Neural progenitor cell (in vitro differentiated cells): ENCODE data around the gene SLC3A2. TPM values are rescaled to one million over a fixed set of nuclear protein-coding genes. Genes with fewer than 3 reads are reported as not detected.

Experiments
- DNase-seq: peaks from one replicate; pipeline ENCODE4 v3.0.0-alpha.2; 2016; ENCODE audit warnings: low spot score
- H2AFZ ChIP-seq: fragments of 200-600 bp; sonication (generic); replicated peaks from 2 replicates; pipeline ENCODE4 v1.6.1; 2016; ENCODE audit warnings: antibody characterized with exemption
- H3F3A ChIP-seq: fragments of 200-600 bp; sonication (generic); 2 replicates; pipeline ENCODE4 v1.6.1; 2016; ENCODE audit warnings: antibody characterized with exemption, low read depth
- H3K27ac ChIP-seq: fragments of 200-600 bp; sonication (generic); 2 replicates; pipeline ENCODE4 v1.5.1; 2016; ENCODE audit warnings: mild to moderate bottlenecking
- H3K27me3 ChIP-seq: fragments of 200-600 bp; sonication (generic); 2 replicates; pipeline ENCODE4 v1.6.1; 2016; ENCODE audit warnings: mild to moderate bottlenecking, moderate library complexity
- H3K36me3 ChIP-seq: fragments of 200-600 bp; sonication (generic); 2 replicates; pipeline ENCODE4 v1.5.1; 2016
- H3K4me1 ChIP-seq: fragments of 200-600 bp; sonication (generic); 2 replicates; pipeline ENCODE4 v1.6.1; 2016; ENCODE audit warnings: mixed run types
- H3K4me2 ChIP-seq: fragments of 200-600 bp; sonication (generic); 2 replicates; pipeline ENCODE4 v1.6.1; 2016
- H3K4me3 ChIP-seq: fragments of 200-600 bp; sonication (generic); 2 replicates; pipeline ENCODE4 v1.5.1; 2016
- H3K79me2 ChIP-seq: fragments of 200-600 bp; sonication (generic); 2 replicates; pipeline ENCODE4 v1.6.1; 2016; ENCODE audit warnings: low read depth
- H3K9ac ChIP-seq: fragments of 200-600 bp; sonication (generic); 2 replicates; pipeline ENCODE4 v1.6.1; 2016
- H3K9me3 ChIP-seq: fragments of 200-600 bp; sonication (generic); 2 replicates; pipeline ENCODE4 v1.5.1; 2016; ENCODE audit warnings: low read depth
- H4K20me1 ChIP-seq: fragments of 200-600 bp; sonication (generic); 2 replicates; pipeline ENCODE4 v1.6.1; 2016; ENCODE audit warnings: low read depth
- H3K27ac Mint-ChIP-seq: 3 replicates; pipeline ENCODE4 v1.8.0; 2021; ENCODE audit warnings: mixed read lengths
- H3K27me3 Mint-ChIP-seq: 2 replicates; pipeline ENCODE4 v1.8.0; 2022; ENCODE audit warnings: low read depth, mild to moderate bottlenecking, inconsistent platforms, moderate library complexity, mixed read lengths; ENCODE audit not compliant: insufficient read depth
- H3K36me3 Mint-ChIP-seq: 3 replicates; pipeline ENCODE4 v1.8.0; 2021; ENCODE audit warnings: mixed read lengths
- H3K4me1 Mint-ChIP-seq: 3 replicates; pipeline ENCODE4 v1.8.0; 2021; ENCODE audit warnings: mixed read lengths
- H3K4me3 Mint-ChIP-seq: 3 replicates; pipeline ENCODE4 v1.8.0; 2021; ENCODE audit warnings: mild to moderate bottlenecking, moderate library complexity, mixed read lengths
- H3K9me3 Mint-ChIP-seq: 3 replicates; pipeline ENCODE4 v1.8.0; 2020; ENCODE audit warnings: mixed read lengths
- EZH2 ChIP-seq: fragments of 200-600 bp; sonication (generic); IDR thresholded peaks from 2 replicates; pipeline ENCODE4 v1.6.1; 2017; ENCODE audit warnings: antibody characterized with exemption, mild to moderate bottlenecking, moderate library complexity
- EZH2phosphoT487 ChIP-seq: fragments of 200-600 bp; sonication (generic); IDR thresholded peaks from 2 replicates; pipeline ENCODE4 v1.6.1; 2017; ENCODE audit warnings: antibody characterized with exemption
- total RNA-seq: library from RNA; depleted of rRNA; stranded (reverse); fragments of >200 nt; gene quantifications from 2 replicates; pipeline ENCODE4 v1.2.3, GENCODE V29; 2015; ENCODE audit warnings: low replicate concordance
- TF ChIP-seq, protein P1 (sequence below): fragments of 200-600 bp; sonication (generic); IDR thresholded peaks from 2 replicates; pipeline ENCODE4 v1.5.1; 2017; ENCODE audit warnings: antibody characterized with exemption, mild to moderate bottlenecking

The SLC3A2 gene
- total RNA-seq, 1 donor from 2014 or later: 99.8 TPM

DNA sequence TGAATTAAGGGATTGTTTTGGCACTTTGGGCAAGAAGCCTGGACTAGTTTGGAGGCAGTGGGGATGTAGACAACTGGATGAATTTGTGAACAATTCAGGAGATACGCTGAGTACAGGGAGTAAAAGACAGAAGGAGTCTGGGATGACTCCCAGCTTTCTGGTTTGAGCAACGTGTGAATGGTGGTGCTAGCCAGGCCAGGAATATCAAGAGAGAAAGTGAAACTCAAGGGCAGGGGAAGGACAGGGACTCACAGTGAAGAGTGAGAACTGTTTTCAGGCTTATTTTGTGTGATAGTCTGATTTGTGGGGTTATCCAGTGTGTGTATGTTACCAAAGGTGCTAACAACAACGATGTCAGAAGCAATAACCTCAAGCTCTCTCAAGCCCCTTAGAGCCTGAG is 24.6 kb downstream of the SLC3A2 start:
- no peak overlapping the region for H3K9ac ChIP-seq
- TF ChIP-seq EZH2phosphoT487 (no peak), EZH2 (no peak)
- TF ChIP-seq, protein P1, sequence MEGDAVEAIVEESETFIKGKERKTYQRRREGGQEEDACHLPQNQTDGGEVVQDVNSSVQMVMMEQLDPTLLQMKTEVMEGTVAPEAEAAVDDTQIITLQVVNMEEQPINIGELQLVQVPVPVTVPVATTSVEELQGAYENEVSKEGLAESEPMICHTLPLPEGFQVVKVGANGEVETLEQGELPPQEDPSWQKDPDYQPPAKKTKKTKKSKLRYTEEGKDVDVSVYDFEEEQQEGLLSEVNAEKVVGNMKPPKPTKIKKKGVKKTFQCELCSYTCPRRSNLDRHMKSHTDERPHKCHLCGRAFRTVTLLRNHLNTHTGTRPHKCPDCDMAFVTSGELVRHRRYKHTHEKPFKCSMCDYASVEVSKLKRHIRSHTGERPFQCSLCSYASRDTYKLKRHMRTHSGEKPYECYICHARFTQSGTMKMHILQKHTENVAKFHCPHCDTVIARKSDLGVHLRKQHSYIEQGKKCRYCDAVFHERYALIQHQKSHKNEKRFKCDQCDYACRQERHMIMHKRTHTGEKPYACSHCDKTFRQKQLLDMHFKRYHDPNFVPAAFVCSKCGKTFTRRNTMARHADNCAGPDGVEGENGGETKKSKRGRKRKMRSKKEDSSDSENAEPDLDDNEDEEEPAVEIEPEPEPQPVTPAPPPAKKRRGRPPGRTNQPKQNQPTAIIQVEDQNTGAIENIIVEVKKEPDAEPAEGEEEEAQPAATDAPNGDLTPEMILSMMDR: no peak
- no peaks in the 10 kb centered on the region for H3K27me3 ChIP-seq
- no peak overlapping the region for H3K4me3 ChIP-seq
- H3K4me2 ChIP-seq: no peak overlapping the region
- no peak overlapping the region for H3K27ac ChIP-seq
- no peak overlapping the region for H3K4me3 Mint-ChIP-seq
- no peaks in the 10 kb centered on the region for H3K36me3 ChIP-seq
- no peaks in the 10 kb centered on the region for H3F3A ChIP-seq
- no peak overlapping the region for H3K27ac Mint-ChIP-seq
- H3K9me3 ChIP-seq: no peaks in the 10 kb centered on the region
- no peaks in the 10 kb centered on the region for H3K79me2 ChIP-seq
- H3K27me3 Mint-ChIP-seq: peaks cover 15% of the 10 kb centered on the region
- no peaks in the 10 kb centered on the region for H3K36me3 Mint-ChIP-seq
- H3K4me1 Mint-ChIP-seq: no peaks in the 10 kb centered on the region
- DNase-seq: no peak
- no peaks in the 10 kb centered on the region for H3K9me3 Mint-ChIP-seq
- no peaks in the 10 kb centered on the region for H4K20me1 ChIP-seq
- H2AFZ ChIP-seq: peak overlapping the region; percentile 81
- H3K4me1 ChIP-seq: peaks cover 3% of the 10 kb centered on the region

DNA sequence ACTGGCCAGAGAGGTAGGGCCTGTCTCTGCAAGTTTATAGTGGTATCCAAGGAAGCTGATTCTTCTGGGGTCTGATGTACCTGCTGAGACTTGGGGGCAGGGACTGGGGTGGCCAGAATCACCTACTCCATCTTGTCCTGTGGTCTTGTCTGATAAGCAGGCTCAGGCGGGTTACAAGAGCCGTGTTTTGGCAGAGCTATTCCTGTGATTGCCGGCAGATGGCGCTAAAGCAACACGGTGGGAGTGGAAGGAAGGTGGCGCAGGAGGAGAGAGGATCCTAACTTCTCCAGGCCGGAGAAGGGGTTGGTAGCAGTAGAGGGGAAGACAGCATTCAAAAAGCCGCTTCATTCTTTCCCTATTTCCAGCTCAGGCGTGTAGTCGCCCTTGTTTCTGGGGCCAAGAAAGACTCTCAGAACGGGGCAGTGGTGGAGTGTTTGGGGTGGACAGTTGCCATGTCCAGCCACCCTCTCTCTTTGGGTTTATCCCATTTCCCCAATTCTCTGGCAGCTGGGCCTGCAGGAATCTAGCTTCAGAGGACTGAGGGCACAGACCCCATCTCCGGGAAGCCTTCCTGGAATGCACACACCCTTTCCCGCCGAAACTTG is 25.3 kb downstream of the SLC3A2 start:
- no peak overlapping the region for H3K4me3 Mint-ChIP-seq
- TF ChIP-seq, protein P1: peak; percentile 98
- no peak for TF ChIP-seq EZH2phosphoT487
- no peak for TF ChIP-seq EZH2

DNA sequence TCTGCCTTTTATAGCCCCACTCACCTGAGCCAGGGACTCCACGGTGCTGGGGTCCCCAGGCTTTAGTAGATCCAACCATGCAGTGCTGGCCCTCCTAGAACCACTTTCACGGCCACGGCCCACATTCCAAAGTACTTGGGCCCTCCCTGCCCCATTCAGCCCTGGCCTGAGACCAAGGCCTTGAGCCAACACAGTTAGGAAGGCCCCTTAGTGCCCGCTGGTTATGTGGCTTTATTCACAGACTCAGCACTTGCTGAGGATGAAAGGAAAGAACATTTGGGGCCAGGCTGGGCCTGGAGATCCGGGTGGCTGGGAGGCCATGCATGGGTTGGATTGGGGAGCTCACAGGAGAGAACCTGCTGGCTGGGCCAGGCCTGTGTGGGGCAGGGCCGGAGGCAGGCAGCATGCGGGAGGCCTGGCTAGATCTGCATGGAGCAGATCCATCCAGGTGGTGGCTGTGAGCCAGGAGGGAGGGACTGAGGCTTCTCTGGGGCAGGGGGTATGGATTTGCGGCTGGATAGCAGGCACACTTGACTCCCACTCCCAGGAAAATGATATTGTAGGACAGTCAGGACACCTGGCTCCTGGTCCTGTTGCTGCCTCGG is 27.9 kb downstream of the SLC3A2 start:
- Histone ChIP-seq H4K20me1 (no peaks in the 10 kb centered on the region), H3K4me3 (no peak overlapping the region), H2AFZ (peak overlapping the region; percentile 98), H3K9me3 (no peaks in the 10 kb centered on the region), H3K9ac (no peak overlapping the region), H3K27me3 (no peaks in the 10 kb centered on the region), H3F3A (no peaks in the 10 kb centered on the region), H3K36me3 (no peaks in the 10 kb centered on the region), H3K4me1 (peaks cover 3% of the 10 kb centered on the region), H3K79me2 (no peaks in the 10 kb centered on the region), H3K4me2 (no peak overlapping the region), H3K27ac (no peak overlapping the region)
- H3K27ac Mint-ChIP-seq: no peak overlapping the region
- no peaks in the 10 kb centered on the region for H3K4me1 Mint-ChIP-seq
- TF ChIP-seq EZH2: no peak
- TF ChIP-seq, protein P1: no peak
- no peaks in the 10 kb centered on the region for H3K9me3 Mint-ChIP-seq
- peaks cover 12% of the 10 kb centered on the region for H3K27me3 Mint-ChIP-seq
- no peak overlapping the region for H3K4me3 Mint-ChIP-seq
- no peaks in the 10 kb centered on the region for H3K36me3 Mint-ChIP-seq
- no peak for DNase-seq

More for the DNA sequence above, 25.3 kb downstream of the SLC3A2 start:
- no peaks in the 10 kb centered on the region for H3K36me3 Mint-ChIP-seq
- no peaks in the 10 kb centered on the region for H3K9me3 Mint-ChIP-seq
- no peak overlapping the region for H3K4me2 ChIP-seq
- no peak overlapping the region for H3K4me3 ChIP-seq
- no peaks in the 10 kb centered on the region for H3K79me2 ChIP-seq
- peak overlapping the region; percentile 92 for H2AFZ ChIP-seq
- H3K4me1 Mint-ChIP-seq: no peaks in the 10 kb centered on the region
- H3K27ac Mint-ChIP-seq: no peak overlapping the region
- H3K36me3 ChIP-seq: no peaks in the 10 kb centered on the region
- no peak overlapping the region for H3K9ac ChIP-seq
- no peak overlapping the region for H3K27ac ChIP-seq
- H3K4me1 ChIP-seq: peaks cover 3% of the 10 kb centered on the region
- H3K27me3 ChIP-seq: no peaks in the 10 kb centered on the region
- peak; percentile 87 for DNase-seq
- peaks cover 14% of the 10 kb centered on the region for H3K27me3 Mint-ChIP-seq
- H3K9me3 ChIP-seq: no peaks in the 10 kb centered on the region
- no peaks in the 10 kb centered on the region for H4K20me1 ChIP-seq
- H3F3A ChIP-seq: no peaks in the 10 kb centered on the region
